GM18868 (cell line): ENCODE results near the gene SUSD3.
"Not testable (repeated sequence)": the region's sequence is repeated elsewhere in the genome, so short reads cannot be mapped to it uniquely, and the experiment has no call there.

Experiments
- ATAC-seq: cut with Tn5 transposase; IDR thresholded peaks from one replicate; pipeline ENCODE4 v1.9.1; 2021; ENCODE audit warnings: mild to moderate bottlenecking, moderate library complexity; ENCODE audit not compliant: unreplicated experiment

SUSD3 gene

DNA sequence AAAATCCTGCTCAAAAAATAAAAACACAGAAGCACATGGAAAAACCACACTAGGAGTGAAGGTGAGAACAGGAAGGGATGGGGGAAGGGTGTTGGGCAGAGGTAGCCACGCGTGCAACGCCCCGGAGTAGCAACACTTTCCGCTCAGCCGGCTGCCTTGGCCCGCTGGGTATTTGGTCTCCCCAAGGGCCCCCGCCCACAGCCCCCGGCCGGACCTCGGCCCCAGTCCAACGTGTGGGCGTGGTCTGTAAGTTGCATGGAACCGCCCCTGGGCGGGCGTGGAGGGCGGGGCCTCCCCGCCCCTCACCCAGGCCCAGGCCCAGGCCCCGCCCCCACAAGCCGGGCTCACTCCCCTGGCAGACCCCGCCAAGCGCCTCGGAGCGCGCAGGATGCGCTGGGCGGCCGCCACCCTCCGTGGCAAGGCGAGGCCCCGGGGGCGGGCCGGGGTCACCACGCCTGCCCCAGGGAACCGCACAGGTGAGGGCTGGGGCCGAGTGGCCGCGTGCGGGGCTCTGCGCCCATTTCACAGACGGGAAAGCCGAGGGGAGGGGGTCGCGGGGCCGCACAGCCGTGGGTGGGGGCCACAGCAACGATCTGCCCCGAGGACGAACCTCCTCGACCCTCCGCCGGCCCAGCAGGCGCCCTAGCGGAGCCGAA, at the start of gene SUSD3:
SUSD3 (plus strand) TSS at position 347 of the 656 bp plus-strand sequence; CDS start at position 389, 42 bp downstream.
- ATAC-seq = peak; percentile 52

DNA sequence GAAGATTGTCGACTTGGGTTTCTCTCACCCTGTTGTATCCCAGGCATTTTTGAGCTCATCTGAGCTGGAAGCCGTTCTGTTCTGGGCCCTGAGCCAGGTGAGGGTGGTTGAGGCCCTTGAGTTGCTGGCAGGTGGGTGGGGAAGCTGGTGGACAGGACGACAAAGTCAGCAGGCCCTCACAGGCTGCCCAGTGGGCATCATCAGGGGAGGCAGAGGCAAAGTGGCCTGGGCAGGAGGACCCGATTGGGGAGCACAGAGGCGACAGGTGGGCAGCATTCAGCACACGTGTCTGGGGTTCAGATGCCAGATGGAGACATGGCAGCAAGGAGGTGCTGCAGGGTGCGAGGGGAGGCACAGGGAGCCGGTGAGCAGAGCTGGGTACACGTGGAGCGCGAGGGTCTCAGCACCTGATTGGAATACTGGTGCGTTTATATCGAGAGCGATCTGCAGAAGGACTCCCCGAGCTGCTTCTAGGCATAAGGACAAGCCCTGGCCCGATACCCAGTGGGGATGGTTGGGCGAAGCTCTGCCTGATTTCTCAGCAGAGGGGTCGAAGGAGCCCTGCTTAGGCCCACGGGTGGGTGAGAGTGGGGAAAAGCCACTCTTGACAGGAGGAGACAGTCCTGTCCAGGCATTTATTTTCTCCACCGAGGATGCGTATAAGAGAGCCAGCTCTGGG, 49.0 kb upstream of the SUSD3 start:
- ATAC-seq = no peak

- no peak for ATAC-seq
These were observed 48.4 kb upstream of the SUSD3 start for GRCh38 chr9:93010056-93010455.

DNA sequence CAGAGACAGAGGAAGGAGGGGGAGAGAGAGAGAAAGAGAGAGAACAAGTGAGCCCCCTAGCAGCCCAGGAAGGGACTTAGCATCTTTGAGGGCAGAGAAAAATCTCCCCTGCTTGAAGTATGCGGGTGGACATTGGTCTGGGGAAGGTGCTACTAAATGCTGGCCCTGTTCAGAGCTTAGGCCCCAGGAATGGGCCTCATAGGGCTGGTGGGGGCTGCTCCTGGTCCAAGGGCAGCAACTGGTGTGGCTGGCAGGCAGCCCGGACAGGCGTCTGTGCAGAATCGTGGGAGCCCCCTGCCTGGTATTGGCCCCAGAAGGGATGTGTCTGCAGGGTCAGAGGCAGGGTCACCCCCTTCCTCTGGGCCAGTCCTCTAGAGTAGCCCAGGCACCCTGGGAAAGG, 47.8 kb upstream of the SUSD3 start:
- ATAC-seq = no peak

DNA sequence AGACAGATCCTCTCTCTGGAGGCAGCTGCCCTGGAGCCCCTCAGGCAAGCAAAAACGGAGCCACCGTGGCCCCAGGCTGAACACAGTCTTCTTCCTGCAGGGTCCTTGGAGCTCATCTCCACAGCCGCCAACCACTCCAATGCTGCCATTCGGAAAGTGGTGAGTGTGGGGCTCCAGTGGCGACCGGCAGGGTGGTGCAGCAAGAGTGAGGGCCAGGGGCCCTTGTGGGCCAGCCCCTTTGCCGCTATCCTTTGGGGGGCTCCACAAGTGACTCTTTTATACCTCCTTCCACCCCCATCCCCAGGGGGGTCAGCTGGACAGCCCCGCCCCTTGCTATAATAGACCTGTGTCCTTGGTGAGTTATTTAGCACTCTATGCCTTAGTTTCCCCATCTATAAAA, 47.4 kb upstream of the SUSD3 start:
- no peak for ATAC-seq

GRCh38 chr9:93012963-93013855, 45.3 kb upstream of the SUSD3 start:
- no peak for ATAC-seq

- no peak for ATAC-seq
These were observed 44.5 kb upstream of the SUSD3 start for GRCh38 chr9:93013856-93014582.

GRCh38 chr9:93015190-93015589, 43.3 kb upstream of the SUSD3 start:
- not testable (repeated sequence) for ATAC-seq

DNA sequence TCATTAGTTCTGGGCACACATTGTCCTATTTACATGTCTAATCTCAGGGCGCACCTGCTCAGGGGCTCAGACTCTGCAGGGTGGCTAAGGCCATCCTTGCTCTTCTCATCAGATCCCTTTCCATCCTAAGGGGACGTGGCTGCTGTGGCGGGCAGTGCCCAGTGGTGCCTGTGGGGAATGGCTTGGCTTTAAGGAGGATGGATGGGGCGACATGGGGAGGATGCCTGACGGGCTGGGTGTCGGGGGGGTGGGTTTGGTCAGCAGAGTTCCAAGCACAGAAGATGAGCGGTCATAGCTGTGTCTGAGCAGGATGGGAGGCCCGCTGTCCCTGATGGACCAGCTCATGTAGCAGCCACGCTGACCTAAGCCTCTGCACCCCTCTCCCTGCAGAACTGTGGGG, 40.9 kb upstream of the SUSD3 start:
- no peak for ATAC-seq

DNA sequence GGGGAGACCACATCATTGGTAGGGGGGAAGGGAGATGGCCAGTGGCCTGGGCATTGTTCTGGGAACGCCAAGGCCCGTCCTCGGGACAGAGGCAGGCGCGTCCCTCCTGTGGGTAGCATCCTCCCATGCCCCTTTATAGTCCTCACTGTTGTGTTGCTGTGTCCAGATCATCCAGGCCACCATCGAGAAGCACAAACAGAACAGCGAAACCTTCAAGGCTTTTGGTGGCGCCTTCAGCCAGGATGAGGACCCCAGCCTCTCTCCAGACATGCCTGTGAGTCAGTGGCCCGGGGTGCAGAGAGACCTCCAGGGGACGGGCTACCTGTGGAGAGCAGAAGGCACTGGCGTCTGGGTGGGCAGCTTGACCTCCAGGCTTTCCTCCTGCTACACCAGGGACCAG, 38.4 kb upstream of the SUSD3 start:
- ATAC-seq = no peak

- ATAC-seq = no peak
These were observed 37.5 kb upstream of the SUSD3 start for GRCh38 chr9:93020771-93021670.

GRCh38 chr9:93022066-93022465, 36.4 kb upstream of the SUSD3 start:
- ATAC-seq = no peak

GRCh38 chr9:93022721-93023520, 35.6 kb upstream of the SUSD3 start:
- no peak for ATAC-seq

DNA sequence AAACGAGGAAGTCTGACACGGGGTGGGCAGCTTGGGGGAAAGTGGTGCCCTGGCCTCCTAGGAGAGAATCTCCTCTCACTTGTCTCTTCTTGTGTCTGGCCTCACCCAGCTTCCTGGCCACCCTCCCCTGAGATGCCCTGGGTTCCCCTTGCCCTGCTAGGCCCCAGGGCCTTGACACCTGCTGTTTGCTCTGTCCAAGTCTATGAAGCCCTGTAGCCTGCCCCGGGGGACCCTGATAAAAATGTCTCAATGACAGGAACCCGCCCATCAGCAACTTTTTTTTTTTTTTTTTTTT, 35.0 kb upstream of the SUSD3 start:
- no peak for ATAC-seq

DNA sequence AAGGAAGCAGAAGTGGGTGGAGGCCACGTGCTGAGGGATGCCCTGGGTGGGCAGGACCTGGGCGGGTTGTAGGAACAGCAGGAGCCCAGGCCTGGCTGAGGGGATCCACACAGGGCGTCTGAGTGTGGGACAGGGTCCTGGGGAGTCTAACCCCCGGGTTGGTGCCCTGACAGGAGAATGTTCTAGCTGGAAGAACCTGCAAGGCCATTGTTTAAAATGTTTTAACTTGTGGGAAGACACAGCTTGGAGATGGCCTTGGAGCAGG, 33.9 kb upstream of the SUSD3 start:
- ATAC-seq = no peak

DNA sequence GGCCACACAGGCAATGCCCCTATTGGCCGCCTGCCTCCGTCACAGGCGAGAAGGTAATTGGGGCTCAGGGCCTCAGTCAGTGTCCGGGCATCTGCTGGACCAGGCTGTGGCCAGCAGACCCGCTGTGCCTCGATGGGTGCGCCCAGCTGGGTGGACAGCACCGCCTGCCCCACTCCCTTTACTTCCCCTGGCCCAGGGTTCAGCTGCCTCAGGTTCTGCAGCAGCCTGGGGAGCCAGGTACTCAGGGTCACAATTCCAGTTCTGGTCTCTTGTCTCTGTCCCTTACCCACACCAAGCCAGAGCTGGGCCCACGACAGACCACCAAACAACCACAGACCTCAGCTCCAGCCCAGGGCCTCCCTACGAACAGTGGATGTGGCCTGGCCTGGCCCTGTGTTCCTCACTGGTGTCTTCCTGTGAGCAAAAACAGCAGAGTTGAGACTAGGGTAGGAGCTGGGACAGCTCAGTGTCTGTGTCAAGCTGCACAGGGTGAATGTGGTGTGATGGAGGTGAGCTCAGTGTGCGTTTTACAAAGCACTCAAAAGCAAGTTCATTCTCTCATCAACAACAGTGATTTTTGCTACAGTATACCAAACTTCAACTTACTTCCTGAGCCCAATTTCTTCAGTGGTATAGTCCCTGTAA, 33.4 kb upstream of the SUSD3 start:
- ATAC-seq = no peak

DNA sequence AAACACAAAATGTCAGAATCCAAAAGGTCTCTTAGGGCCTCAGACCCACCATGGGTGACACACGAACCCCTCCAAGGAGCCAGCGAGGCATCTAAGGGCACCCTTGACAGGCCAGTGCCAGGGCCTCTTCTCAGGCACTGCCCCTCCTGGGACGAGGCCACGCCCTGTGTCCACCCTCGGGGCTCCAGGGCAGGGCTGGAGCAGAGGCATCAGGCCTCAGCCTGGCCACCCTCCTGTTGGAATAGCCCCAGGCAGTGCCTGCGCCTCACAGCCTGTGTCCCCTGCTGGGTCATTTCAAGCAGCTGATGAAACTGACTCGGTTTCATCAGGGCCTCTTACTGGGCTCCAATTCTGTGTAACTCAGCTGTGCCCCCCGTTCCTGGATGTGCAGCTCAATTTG, 32.8 kb upstream of the SUSD3 start:
- ATAC-seq = no peak

DNA sequence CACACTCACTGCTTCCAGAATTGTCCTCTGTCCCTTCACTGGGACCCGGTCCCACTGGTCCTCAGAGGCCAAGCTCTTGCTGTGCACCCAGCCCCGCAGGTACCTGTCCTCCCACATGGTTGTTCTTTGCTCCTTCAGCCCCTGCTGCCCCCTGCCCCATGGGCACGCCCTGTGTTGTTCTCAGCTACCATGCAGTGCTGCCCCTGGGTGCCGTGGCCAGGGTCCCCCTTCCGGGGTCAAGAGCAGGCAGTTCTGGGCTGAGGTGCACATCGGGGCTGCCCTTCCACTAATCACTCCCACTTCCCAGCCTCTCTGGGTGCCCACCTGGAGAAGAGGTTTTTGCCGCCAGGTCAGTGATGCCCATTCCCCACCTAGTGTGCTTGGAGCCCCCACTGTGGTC, 31.9 kb upstream of the SUSD3 start:
- ATAC-seq = no peak

DNA sequence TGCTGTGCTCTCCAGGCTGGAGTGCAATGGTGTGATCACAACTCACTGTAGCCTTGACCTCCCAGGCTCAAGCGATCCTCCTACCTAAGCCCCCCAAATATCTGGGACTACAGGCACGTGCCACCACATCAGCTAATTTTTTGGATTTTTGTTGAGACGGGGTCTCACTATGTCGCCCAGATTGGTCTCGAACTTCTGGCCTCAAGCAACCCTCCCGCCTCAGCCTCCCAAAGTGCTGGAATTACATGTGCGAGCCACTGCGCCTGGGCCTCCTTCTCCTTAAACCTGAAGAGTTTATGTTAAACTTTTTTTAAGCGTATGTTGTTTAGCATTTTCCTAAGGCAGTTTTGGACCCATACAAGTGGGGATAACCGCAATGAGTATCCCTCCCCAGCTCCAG, 30.8 kb upstream of the SUSD3 start:
- no peak for ATAC-seq
